ENCODE data around the gene NDUFA13.
A peak's percentile ranks its signal among the peaks of the same experiment; 100 is the strongest.
"Not testable (repeated sequence)": the region's sequence is repeated elsewhere in the genome, so short reads cannot be mapped to it uniquely, and the experiment has no call there.

The NDUFA13 gene

GRCh38 chr19:19515642-19516519 is at the start of gene NDUFA13:
Gene NDUFA13 (plus strand): TSS chr19:19516225. CDS start chr19:19516239, 14 bp downstream.
- DNase-seq: peak; percentile 94

- DNase-seq: peak; percentile 41
Observed at GRCh38 chr19:19468424-19469050, 47.5 kb upstream of the NDUFA13 start.

DNA sequence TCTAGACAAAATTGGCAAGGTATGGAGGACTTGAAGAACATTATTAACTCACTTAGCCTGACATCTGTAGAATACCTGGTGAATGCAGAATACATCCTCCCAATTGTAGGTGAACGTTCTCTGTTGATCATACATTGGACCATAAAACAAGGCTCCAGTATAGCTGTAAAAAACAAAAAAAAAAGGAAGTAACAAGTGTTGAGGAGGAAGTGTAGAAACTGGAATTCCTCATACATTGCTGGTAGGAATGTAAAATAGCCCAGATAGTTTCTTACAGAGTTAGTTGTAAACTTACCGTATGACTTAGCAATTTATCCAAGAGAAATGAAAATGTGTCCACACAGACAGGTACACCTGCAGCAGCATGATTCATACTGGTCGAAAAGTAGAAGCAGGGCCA is 45.4 kb upstream of the NDUFA13 start:
- DNase-seq: no peak

- no peak for DNase-seq
Observed at GRCh38 chr19:19471682-19472081, 44.3 kb upstream of the NDUFA13 start.

DNA sequence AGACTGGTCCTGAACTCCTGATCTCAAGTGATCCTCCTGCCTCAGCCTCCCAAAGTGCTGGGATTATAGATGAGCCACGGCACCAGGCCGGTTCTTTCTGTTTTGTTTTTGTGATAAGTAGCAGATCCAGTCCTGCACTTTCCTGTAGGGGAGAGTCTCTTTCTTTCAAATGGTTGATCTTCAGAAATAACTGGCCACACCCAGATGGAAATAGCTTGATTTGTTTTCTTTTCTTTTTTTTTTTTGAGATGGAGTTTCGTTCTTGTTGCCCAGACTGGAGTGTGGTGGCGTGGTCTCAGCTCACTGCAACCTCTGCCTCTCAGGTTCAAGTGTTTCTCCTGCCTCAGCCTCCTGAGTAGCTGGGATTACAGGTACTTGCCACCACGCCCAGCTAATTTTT is 43.9 kb upstream of the NDUFA13 start:
- DNase-seq: not testable (repeated sequence)

DNA sequence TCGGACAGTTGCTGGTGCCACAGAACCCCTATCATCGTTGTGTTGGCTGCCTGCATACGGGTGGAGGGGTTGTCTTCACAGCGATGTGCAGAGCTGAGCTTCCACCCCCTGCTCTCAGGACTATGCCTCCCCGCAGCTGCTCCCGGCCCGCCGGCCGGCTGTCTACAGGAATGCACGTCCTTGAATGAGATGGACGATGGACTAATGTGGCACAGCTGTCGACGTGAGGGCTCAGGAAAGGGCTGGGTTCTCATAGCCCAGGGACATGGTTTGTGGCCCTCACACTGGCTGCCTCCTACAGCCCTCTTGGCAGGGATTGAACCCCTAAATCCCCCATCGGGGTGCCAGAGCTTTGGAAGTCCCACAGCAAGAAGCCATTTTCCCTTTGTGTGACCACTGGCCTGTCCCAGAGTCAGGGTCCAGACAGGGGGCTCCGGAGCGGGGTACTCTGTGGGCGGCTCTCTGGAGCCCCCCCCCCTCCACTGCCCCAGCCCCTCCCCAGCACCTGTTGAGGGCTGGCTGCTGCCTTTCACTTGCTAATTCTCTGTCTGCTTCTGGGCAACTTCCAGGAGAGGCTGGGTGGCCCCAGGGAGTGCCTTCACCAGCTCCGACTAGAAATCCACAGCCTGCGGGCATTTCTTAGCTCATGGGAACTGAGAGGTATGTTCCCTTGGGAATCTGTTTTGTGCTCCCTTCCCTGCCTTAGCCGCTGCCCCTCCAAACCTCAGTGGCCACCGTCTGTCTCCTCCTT is 40.8 kb upstream of the NDUFA13 start:
- no peak for DNase-seq

DNA sequence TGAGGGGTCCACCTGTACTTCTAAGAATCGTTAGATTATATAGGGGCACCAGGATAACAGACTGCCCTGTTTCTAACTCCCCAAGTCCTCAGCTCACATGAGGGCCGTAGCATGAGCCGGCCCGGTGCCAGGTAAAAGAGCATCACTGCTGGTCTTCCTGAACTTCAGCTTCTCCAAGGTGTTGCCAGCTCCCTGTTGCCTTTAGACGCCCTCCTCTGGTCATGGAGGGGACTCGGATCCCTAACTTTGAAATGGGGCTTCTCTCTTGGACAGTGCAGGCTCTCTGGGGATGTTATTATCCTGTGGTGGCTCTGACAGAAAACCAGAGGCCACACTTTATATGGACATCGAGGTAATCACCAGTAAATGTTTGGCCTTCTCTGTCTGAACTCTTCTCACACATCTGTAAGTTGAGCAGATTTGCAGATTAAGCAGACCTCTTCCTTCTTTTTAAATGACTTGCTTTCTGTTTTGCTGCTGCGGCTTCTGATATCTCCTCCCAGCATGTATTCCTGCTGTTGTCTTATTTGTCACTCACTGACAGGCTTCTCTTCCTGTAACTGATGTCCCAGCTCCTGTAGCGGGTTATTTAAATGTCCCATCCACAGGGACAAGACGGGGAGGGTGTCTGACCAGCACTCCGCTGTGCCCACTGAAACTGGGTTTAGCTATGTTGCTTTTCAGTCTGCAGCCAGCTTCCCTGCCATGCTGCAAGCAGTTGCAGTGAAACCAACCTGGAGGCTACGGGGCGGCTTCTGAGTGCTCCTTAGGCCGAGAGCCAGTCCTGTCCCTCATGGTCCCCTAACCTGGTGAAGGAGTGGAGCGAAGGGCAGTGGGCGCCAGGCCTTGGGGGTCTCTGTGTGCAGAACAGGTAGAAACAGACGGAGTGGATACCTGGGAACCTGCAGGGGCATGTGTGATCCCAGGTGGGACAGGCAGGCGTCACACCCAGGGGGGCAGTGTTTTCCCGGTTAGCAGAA is 39.9 kb upstream of the NDUFA13 start:
- no peak for DNase-seq

DNA sequence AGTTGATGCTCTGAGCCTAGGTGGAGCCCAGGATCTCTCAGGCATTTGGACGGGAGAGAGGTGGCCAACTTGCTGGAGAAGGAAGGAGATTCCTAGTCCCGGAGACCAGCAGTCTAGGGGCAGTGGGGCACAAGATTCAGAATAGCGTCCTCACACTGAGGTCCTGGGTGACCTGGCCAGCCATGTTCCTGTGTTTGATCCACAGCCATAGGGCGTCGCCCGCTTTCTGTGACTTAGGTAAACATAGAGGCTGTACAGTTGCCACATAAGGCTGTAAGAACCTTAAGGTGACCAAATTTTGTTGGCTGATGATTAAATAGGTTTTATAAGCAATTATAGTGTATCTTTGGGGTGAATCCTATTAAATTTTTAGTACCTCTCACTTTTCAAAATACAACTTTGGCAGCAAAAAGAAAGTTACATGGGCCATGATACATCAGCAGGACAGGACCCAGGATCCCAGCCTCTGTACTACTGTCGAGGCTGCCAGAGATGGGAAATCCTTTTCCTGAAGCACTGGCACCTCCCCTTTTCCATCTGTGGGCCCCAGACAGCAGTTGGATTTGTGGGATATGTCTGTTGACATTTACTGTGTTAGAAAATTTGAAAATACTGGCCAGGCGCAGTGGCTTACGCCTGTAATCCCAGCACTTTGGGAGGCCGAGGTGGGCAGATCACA is 38.2 kb upstream of the NDUFA13 start:
- DNase-seq: no peak

DNA sequence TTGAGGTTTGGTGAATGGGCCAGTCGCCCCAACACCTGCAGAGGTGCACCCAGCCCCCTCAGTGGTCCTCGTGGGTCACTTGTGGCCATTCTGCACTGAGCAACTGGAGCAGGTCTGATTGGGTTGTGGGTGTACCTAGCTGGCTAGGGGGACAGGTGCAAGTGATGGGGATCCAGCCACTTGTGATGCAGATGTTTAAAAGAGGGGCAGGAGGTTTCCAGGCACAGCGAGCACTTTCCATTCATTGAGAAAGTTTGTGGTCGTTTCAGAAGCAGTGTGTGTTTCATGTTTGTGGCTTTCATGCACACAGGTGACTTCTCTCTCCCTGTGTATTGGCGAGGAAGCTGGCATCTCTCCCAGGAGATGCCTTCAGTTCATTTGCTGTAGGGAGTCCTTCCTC is 35.3 kb upstream of the NDUFA13 start:
- no peak for DNase-seq

- DNase-seq: peak; percentile 21
Observed at GRCh38 chr19:19482809-19483596, 33.0 kb upstream of the NDUFA13 start.

DNA sequence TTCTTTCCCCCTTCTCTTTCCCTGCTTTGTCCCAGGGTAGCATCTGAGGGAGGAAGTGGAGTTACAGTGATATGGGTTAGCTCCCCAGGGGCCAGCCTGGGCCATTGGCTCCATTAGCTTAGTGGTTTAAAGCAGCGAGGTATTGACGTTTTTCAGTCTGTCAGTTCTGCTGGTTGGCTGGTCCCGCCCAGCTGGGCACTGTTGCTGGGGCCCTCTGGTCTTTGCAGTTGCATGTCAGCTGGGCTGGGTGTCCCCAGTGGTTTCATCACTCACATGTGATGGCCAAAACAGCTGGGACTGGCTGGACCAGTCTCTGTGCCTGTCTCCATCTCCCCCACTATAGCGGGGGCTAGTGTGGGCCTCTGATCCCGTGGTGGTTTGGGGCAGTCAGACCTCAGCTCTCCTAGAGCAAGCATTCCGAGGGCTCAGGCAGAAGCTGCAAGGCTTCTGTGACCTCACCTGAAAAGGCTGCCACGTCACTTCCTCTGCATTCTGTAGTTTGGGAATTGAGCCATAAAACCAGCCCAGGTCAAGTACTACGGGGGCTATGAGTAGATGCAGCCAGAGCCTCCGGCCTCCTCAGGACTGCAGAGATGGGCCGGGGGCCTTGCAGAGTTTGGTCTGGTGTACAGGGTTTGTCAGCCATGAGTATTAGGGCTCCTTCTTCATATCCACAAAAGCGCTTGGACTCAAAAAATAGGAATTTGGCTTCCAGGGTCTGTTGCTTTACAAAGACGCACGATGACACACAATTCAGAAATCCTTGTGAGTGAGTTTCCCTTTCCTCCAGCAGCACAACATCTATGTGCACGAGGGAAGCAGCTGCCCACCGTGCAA is 30.6 kb upstream of the NDUFA13 start:
- DNase-seq: peak; percentile 54

DNA sequence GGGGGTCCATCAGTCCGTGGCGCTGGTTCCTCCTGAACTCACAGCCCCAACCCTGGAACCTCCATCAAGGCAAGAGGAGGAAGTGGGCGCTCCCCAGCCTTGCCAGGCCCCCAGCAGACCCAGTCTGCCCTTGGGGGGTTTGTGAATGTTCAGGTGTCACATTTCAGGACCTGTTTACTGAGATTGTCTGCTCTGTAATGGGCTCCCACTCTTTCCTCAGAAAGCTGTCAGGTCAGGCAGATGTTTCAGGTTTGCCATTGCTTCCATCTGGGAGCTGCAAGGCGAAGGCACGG is 30.1 kb upstream of the NDUFA13 start:
- no peak for DNase-seq

- no peak for DNase-seq
Observed at GRCh38 chr19:19486343-19487076, 29.5 kb upstream of the NDUFA13 start.

- DNase-seq: no peak
Observed at GRCh38 chr19:19487077-19487949, 28.7 kb upstream of the NDUFA13 start.

- no peak for DNase-seq
Observed at GRCh38 chr19:19487950-19488874, 27.8 kb upstream of the NDUFA13 start.

DNA sequence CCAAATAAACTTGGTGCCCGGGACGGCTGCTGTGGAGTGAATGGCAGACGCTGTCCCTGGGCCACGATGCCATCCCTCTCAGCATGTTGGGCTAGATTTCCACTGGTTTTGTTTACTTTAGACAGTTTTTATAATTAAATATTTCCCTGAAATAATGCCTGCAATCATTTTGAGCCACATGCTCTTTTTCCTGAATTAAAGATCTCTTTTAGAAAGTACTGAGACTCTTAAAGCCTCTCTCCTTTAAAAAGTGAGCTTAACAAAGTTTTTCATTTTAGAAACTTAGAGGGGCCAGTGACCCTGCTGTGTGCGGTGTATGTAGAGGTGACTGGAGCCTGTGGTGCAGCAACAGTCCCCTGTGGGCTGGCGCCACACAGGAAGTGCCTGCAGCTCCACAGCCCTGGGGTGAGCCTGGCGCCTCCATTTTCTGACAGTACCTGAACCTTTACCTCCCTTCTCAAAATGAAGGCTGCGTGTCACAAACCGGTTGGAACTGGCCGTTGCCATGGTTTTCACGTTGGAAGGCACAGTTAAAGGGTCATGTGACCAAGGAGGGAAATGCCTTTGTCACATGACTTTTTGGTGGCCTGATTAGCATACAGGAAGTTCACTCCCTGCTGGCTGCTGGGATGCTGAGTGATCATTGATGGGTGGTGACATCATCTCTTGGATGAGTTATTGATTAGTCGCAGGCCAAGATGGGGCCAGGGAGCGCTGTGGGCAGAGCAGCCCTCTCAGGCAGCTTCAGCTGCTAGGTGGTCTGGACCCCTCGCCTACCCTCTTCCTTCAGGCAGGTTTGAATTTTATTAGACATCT is 26.9 kb upstream of the NDUFA13 start:
- peak; percentile 97 for DNase-seq

Measured in fibroblast of skin of right quadriceps (primary cell).